ENCODE measurements around the gene POLR1E. TPM values are rescaled to one million over a fixed set of nuclear protein-coding genes. Genes with fewer than 3 reads are reported as not detected.

The POLR1E gene
- total RNA-seq, 1 experiment from 2014 or later, result 45.8 TPM

- WGBS (ENCODE audit: extremely low coverage, insufficient read length, low lambda C conversion rate), result no CpG with 5 or more reads among the region's 7 CpGs
- Histone ChIP-seq H3T11ph (ENCODE audit: low read length) (no peak overlapping the region), H3K9me3 (ENCODE audit: control insufficient read depth, low read depth, low read length) (no peaks in the 10 kb centered on the region), H3K27ac (ENCODE audit: insufficient read length, low read depth, low read length) (no peak overlapping the region), H3K4me1 (ENCODE audit: insufficient read depth, low read length) (peaks cover 8% of the 10 kb centered on the region), H3K4me2 (ENCODE audit: insufficient read depth, insufficient read length, low read length) (peak overlapping the region; percentile 98), H2BK5ac (ENCODE audit: insufficient read length, low read length) (no peak overlapping the region), H3K79me2 (ENCODE audit: insufficient read depth, low read length) (peaks cover 11% of the 10 kb centered on the region; the same call in 1 of the 2 replicates), H3K23ac (ENCODE audit: insufficient read length, low read depth, low read length) (no peak overlapping the region), H4K20me1 (ENCODE audit: control insufficient read depth, insufficient read depth, insufficient read length) (no peaks in the 10 kb centered on the region), H2BK12ac (ENCODE audit: insufficient read length, low read depth, low read length) (no peak overlapping the region), H2AK5ac (ENCODE audit: insufficient read length, low read length) (no peak overlapping the region), H3K56ac (ENCODE audit: insufficient read length, low read depth, low read length) (no peak overlapping the region), H3K9ac (ENCODE audit: extremely low read depth, insufficient read length, low read length) (peak overlapping the region; percentile 59), H2BK20ac (ENCODE audit: low read depth, low read length, poor library complexity, severe bottlenecking) (no peak overlapping the region), H3K23me2 (ENCODE audit: insufficient read length, low read depth, low read length, poor library complexity, severe bottlenecking) (peaks cover 9% of the 10 kb centered on the region), H3K27me3 (ENCODE audit: insufficient read depth, low read length) (no peaks in the 10 kb centered on the region), H2AFZ (ENCODE audit: low read length) (no peak overlapping the region), H4K5ac (ENCODE audit: insufficient read length, low read depth, low read length) (no peak overlapping the region), H3K4ac (ENCODE audit: low read depth, low read length) (no peak overlapping the region), H3K18ac (ENCODE audit: insufficient read length, low read depth, low read length) (no peak overlapping the region), H3K14ac (ENCODE audit: insufficient read depth, low read length) (peak overlapping the region; percentile 73), H3K79me1 (ENCODE audit: insufficient read depth, low read depth, low read length, poor library complexity, severe bottlenecking) (peaks cover 14% of the 10 kb centered on the region), H4K91ac (ENCODE audit: insufficient read length, low read depth, low read length) (no peak overlapping the region), H4K8ac (replicated peaks; ENCODE audit: insufficient read length, low read depth, low read length) (no peak overlapping the region), H2BK120ac (ENCODE audit: low read depth, low read length, poor library complexity, severe bottlenecking) (no peak overlapping the region), H2BK15ac (ENCODE audit: low read depth, low read length) (no peak overlapping the region)
- Mint-ChIP-seq H3K4me3 (peak overlapping the region; percentile 88 to 96), H3K4me1 (peaks cover 23 to 26% of the 10 kb centered on the region in 2 experiments), H3K27me3 (ENCODE audit: low read depth) (no peaks in the 10 kb centered on the region; the same call in 1 of the 2 replicates), H3K9me3 (no peaks in the 10 kb centered on the region), H3K36me3 (ENCODE audit: insufficient read depth in 1 of 3, low read depth in 3 of 3) (peaks cover 15 to 41% (median 31%) of the 10 kb centered on the region in 3 experiments), H3K27ac (peak overlapping the region in 2 of 3 experiments; percentile 91 to 92; a peak in 6 of 7 replicates)
- TF ChIP-seq CTCF (conservative IDR thresholded peaks at IDR 0.05), result no peak
- no peak for DNase-seq
Observed at GRCh38 chr9:37486256-37486615, 488 bp downstream of the POLR1E start.
